Measurements from ENCODE around the gene PPM1N. TPM values are rescaled to one million over a fixed set of nuclear protein-coding genes. Genes with fewer than 3 reads are reported as not detected.

PPM1N gene
- total RNA-seq, 1 donor from 2014 or later, result 2.2 TPM

DNA sequence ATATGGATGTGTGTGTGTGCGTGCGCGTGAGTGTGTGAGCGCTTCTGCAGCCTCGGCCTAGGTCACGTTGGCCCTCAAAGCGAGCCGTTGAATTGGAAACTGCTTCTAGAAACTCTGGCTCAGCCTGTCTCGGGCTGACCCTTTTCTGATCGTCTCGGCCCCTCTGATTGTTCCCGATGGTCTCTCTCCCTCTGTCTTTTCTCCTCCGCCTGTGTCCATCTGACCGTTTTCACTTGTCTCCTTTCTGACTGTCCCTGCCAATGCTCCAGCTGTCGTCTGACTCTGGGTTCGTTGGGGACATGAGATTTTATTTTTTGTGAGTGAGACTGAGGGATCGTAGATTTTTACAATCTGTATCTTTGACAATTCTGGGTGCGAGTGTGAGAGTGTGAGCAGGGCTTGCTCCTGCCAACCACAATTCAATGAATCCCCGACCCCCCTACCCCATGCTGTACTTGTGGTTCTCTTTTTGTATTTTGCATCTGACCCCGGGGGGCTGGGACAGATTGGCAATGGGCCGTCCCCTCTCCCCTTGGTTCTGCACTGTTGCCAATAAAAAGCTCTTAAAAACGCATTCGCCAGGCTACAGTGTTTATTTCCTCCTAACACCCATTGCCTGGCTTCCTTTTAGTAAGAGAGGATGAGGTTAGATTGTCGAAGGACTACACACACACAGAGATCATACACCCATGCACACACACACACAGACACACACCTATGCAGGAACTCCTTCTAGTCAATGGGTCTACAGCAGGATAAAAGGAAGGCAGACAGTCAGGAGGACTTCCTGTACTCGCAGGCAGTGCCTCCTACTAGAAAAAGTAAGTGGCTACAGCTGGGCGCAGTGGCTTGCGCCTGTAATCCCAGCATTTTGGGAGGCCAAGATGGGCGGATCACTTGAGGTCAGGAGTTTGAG is 23.4 kb upstream of the PPM1N start:
- H3K27ac ChIP-seq, result no peak overlapping the region
- H3K4me3 ChIP-seq, result no peak overlapping the region
- no peaks in the 10 kb centered on the region for H3K36me3 ChIP-seq
- H3K9me3 ChIP-seq, result no peaks in the 10 kb centered on the region
- intact Hi-C loops (cut with DNase I), result no loop called here
- no peak for DNase-seq (ENCODE audit: low spot score in 2 of 2)
- no peaks in the 10 kb centered on the region for H3K27me3 ChIP-seq
- H3K4me1 ChIP-seq, result peaks cover 3 to 10% of the 10 kb centered on the region in 2 donors
- TF ChIP-seq, protein P1, sequence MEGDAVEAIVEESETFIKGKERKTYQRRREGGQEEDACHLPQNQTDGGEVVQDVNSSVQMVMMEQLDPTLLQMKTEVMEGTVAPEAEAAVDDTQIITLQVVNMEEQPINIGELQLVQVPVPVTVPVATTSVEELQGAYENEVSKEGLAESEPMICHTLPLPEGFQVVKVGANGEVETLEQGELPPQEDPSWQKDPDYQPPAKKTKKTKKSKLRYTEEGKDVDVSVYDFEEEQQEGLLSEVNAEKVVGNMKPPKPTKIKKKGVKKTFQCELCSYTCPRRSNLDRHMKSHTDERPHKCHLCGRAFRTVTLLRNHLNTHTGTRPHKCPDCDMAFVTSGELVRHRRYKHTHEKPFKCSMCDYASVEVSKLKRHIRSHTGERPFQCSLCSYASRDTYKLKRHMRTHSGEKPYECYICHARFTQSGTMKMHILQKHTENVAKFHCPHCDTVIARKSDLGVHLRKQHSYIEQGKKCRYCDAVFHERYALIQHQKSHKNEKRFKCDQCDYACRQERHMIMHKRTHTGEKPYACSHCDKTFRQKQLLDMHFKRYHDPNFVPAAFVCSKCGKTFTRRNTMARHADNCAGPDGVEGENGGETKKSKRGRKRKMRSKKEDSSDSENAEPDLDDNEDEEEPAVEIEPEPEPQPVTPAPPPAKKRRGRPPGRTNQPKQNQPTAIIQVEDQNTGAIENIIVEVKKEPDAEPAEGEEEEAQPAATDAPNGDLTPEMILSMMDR (IDR thresholded peaks at IDR 0.05), result no peak

- no peaks in the 10 kb centered on the region for H3K9me3 ChIP-seq
- TF ChIP-seq, protein P1 (IDR thresholded peaks at IDR 0.05), result no peak
- DNase-seq (ENCODE audit: low spot score in 2 of 2), result no peak
- peaks cover 0 to 4% of the 10 kb centered on the region in 2 donors for H3K4me1 ChIP-seq
- H3K27ac ChIP-seq, result no peak overlapping the region
- H3K27me3 ChIP-seq, result no peaks in the 10 kb centered on the region
- H3K4me3 ChIP-seq, result no peak overlapping the region
- no peaks in the 10 kb centered on the region for H3K36me3 ChIP-seq
- intact Hi-C loops (cut with DNase I), result no loop called here
These were observed 22.5 kb upstream of the PPM1N start for GRCh38 chr19:45475537-45476291.

- TF ChIP-seq, protein P1 (IDR thresholded peaks at IDR 0.05), result no peak
- H3K4me1 ChIP-seq, result peaks cover 0 to 4% of the 10 kb centered on the region in 2 donors
- intact Hi-C loops (cut with DNase I), result no loop called here
These were observed 21.9 kb upstream of the PPM1N start for GRCh38 chr19:45476304-45476703.

DNA sequence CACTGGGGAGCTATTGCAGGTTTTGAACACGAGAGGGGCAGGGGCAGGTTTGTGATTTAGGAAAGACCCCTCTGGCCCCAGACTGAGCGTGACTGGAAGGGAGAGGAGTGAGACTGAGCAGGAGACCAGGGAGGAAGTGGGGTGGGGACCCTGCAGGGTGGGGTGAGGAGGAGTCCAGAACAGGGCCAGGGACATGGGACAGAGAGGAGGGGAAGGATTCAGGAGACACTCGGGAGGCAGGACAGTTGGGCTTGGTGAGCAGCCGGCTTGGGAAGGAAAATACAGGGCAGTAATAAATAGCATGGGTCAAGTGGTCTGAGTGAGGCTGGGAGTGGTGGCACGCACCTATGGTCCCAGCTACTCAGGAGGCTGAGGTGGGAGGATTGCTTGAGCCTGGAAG is 21.1 kb upstream of the PPM1N start:
- intact Hi-C loops (cut with DNase I), result no loop called here
- DNase-seq (ENCODE audit: low spot score in 2 of 2), result no peak

More at GRCh38 chr19:45476304-45476703, 21.9 kb upstream of the PPM1N start:
- Histone ChIP-seq H3K27me3 (no peaks in the 10 kb centered on the region), H3K36me3 (no peaks in the 10 kb centered on the region), H3K27ac (no peak overlapping the region), H3K9me3 (no peaks in the 10 kb centered on the region), H3K4me3 (no peak overlapping the region)
- no peak for DNase-seq (ENCODE audit: low spot score in 2 of 2)

GRCh38 chr19:45477713-45478453 is 20.4 kb upstream of the PPM1N start:
- TF ChIP-seq, protein P1 (IDR thresholded peaks at IDR 0.05), result no peak
- intact Hi-C loops (cut with DNase I), result loop anchor here (1.0 kb wide), 2 partner anchors 35 to 50 kb away; no protein-coding TSS in a partner anchor
- Histone ChIP-seq H3K27ac (peak overlapping the region; percentile 85 to 96), H3K36me3 (no peaks in the 10 kb centered on the region), H3K9me3 (no peaks in the 10 kb centered on the region), H3K4me3 (peak overlapping the region; percentile 47 to 53), H3K27me3 (no peaks in the 10 kb centered on the region), H3K4me1 (peaks cover 0 to 4% of the 10 kb centered on the region in 2 donors)
- no peak for DNase-seq (ENCODE audit: low spot score in 2 of 2)

More for the DNA sequence above, 21.1 kb upstream of the PPM1N start:
- Histone ChIP-seq H3K9me3 (no peaks in the 10 kb centered on the region), H3K36me3 (no peaks in the 10 kb centered on the region), H3K27me3 (no peaks in the 10 kb centered on the region), H3K4me3 (no peak overlapping the region), H3K4me1 (peaks cover 0 to 4% of the 10 kb centered on the region in 2 donors), H3K27ac (peak overlapping the region in 1 of 2 donors; percentile 22)
- TF ChIP-seq, protein P1 (IDR thresholded peaks at IDR 0.05), result no peak
